GM19240 (cell line): Measurements from ENCODE around the gene CDHR4.
"Not testable (repeated sequence)": the region's sequence is repeated elsewhere in the genome, so short reads cannot be mapped to it uniquely, and the experiment has no call there.

Experiments
- DNase-seq: peaks from one replicate; pipeline ENCODE4 v3.0.0; 2011; ENCODE audit warnings: low spot score; ENCODE audit not compliant: insufficient read length

CDHR4 gene

GRCh38 chr3:49781415-49782199 lies 18.1 kb downstream of the CDHR4 start:
- no peak for DNase-seq

DNA sequence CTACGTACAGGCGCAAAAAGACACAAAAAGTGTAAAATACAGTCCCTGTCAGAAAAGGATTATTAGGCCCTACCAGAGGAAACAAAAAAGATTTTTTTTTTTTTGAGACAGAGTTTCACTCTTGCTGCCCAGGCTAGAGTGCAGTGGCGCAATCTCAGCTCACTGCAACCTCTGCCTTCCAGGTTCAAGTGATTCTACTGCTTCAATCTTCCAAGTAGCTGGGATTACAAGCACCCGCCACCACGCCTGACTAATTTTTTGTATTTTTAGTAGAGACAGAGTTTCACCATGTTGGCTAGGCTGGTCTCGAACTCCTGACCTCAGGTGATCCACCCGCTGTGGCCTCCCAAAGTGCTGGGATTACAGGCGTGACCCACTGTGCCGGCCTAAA lies 18.7 kb downstream of the CDHR4 start:
- not testable (repeated sequence) for DNase-seq

- DNase-seq = no peak
Measured at GRCh38 chr3:49780080-49780974, 19.3 kb downstream of the CDHR4 start.

- DNase-seq = no peak
Measured at GRCh38 chr3:49779358-49780079, 20.2 kb downstream of the CDHR4 start.

GRCh38 chr3:49776101-49776500 lies 23.6 kb downstream of the CDHR4 start:
- DNase-seq = not testable (repeated sequence)

- DNase-seq = no peak
Measured at GRCh38 chr3:49775538-49775937, 24.1 kb downstream of the CDHR4 start.

- DNase-seq = no peak
Measured at GRCh38 chr3:49772703-49773102, 27.0 kb downstream of the CDHR4 start.

DNA sequence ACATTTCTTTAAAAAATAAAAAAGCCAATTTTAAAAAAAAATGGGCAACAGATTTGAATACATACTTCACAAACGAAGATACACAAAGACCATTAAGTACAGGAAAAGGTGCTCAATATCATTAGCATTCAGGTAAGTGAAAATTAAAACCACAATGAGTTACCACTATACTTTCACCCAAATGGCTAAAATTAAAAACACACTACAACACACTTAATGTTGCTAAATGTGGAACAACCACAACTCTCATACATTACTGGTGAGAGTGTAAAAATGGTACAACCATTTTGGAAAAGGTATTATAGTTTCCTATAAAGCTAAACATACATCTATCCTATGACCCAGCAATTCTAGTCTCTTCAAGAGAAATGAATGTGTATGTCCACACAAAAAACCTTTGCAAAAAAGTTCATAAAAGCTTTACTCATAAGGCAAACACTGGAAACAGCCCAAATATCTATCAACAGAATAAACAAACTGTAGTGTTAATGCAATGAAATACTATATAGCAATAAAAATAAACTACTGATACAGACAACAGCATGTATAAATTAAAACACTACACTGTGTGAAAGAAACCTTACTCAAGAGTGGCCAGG lies 28.2 kb downstream of the CDHR4 start:
- no peak for DNase-seq

GRCh38 chr3:49769926-49770325 lies 29.7 kb downstream of the CDHR4 start:
- DNase-seq = no peak

DNA sequence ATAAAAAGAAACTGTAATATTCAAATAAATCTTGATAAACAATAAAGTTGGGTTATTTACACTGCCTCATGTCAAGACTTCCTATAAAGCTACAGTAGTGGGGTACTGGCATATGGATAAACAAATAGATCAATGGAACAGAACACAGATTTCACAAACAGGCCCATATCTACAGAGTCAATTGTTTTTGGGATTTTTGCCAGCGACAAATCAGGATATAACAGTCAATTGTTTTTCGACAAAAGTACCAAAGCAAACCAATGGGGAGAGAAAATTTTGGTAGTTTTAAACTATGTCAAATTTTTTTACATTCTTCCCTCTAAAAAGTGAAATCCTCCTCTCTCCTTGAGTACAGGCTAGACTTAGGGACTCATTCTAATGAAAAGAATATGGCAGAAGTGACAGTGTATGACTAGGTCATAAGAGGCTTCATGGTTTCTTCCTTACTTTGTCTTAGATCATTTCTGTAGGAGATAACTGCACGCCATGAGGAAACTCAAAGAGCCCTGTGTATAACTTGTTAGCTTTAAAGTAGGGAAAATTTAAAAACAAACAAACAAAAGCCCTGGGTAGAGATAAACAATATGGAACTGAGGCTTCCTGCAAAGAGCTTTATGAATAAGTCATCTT lies 30.3 kb downstream of the CDHR4 start:
- DNase-seq = no peak

GRCh38 chr3:49763981-49764380 lies 35.7 kb downstream of the CDHR4 start:
- DNase-seq = no peak

DNA sequence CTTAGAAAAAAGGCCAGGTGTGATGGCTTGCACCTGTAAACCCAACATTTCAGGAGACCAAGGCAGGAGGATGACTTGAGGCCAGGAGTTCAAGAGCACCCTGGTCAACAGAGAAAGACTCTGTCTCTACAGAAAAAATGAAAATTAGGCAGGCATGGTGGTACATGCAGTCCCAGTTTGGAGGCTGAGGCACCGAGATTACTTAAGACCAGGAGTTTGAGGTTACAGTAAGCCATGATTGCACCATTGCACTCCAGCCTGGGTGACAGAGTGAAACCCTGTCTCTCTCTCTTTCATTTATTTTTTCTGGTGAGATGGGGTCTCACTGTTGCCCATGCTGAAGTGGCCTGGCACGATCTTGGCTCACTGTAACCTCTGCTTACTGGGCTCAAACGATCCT lies 38.0 kb downstream of the CDHR4 start:
- DNase-seq = no peak

DNA sequence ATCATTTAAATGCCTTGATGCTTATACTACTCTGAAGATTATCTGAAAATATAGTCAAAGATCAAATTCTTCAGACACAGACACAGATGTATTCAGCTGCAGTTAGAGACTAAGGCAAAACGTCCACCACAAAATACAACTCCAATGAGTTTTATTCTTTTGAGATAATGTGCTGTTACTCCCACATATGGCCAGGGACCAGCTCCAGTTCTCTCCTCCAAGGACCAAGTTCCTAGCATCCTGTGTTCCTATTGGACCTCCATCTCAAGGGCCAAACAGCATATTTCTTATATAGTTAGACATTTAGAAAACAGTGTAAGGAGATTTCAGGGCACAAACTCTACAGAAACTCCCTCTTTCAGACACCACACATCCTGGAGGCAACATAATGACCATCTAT lies 40.4 kb downstream of the CDHR4 start:
- no peak for DNase-seq

GRCh38 chr3:49757197-49757596 lies 42.5 kb downstream of the CDHR4 start:
- DNase-seq = no peak

DNA sequence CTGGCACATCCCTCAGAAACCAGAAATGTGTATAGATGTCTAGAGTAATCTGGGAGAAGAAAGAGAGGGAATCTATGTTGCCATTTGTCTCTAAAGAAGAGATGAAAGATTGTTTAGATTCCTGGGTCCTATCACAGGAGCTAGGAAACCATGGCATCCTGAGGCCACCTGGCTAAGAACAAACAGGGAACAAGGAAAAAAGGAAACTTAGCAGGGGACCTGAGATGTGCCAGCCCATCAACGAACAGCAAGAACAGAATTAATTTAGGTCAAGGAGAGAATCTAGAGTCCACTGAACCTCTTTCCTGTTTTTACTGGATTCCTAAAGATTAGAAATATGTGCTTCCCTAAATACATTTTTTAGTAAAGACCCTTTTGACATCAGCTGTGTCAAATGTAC lies 43.6 kb downstream of the CDHR4 start:
- DNase-seq = no peak

DNA sequence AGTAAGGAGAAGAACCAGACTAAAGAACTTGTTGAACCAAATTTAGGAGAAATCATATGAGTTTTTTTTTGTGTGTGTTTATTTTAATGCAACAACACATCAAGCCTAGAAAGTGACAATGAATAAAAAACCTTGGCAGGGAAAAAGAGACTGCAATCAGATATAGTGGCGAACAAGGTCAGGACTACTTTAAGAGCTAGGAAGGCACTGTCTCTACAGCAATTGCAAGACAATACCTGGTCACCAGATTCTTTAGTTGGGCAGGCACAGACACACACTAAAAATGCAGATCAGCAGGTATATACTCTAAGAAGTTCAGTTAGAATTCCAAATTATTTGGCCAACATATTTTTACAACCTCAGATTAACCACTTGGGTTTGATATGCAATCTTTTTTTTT lies 45.1 kb downstream of the CDHR4 start:
- DNase-seq = no peak

DNA sequence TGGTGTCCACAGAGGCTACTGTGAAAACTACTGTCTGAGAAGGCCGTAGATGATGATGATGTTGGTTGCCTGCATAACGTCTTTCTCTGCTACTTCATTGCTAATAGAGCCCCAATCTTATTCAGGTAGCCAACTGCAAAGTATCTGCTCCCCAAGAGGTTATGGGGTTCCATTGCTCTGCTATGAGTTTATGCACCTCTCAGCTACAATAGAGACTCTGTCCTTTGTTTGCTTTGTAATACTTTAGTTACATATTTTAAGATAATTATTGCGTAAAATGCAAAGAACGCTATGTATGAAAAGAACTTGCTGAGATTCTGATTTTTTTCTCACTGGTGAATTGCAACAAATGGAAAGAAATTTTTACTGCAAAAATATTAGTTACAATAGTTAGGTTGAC lies 48.2 kb downstream of the CDHR4 start:
- DNase-seq = no peak

- no peak for DNase-seq
Measured at GRCh38 chr3:49750056-49750455, 49.6 kb downstream of the CDHR4 start.

- DNase-seq = not testable (repeated sequence)
Measured at GRCh38 chr3:49748874-49749273, 50.8 kb downstream of the CDHR4 start.

GRCh38 chr3:49747792-49748480 lies 51.7 kb downstream of the CDHR4 start:
- DNase-seq = no peak
